Retina (tissue), 1 donor: Measurements from ENCODE around the gene UBAC1.
"Not testable (repeated sequence)": the region's sequence is repeated elsewhere in the genome, so short reads cannot be mapped to it uniquely, and the experiment has no call there.

ENCODE experiments used
- DNase-seq: peaks from one replicate; pipeline ENCODE4 v3.0.0-alpha.2; 2016

Gene UBAC1

DNA sequence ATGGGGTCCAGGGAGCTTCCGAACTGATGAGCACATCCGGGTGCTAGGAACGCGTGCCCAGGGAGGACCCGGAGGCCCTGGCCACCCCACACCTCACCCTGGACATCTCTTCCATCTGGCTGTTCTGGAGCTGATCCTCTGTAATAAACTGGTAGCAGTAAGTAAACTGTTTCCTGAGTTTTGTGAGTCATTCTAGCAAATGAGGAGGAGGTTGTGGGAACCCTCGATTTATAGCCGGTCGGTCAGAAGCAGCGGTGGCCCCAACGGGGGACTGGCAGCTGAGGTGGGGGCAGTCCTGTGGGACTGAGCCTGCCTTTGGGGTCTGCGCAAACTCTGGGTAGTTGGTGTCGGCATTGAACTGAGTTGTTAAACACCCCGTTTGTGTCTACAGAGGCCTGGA, 15.4 kb upstream of the UBAC1 start:
- no peak for DNase-seq

DNA sequence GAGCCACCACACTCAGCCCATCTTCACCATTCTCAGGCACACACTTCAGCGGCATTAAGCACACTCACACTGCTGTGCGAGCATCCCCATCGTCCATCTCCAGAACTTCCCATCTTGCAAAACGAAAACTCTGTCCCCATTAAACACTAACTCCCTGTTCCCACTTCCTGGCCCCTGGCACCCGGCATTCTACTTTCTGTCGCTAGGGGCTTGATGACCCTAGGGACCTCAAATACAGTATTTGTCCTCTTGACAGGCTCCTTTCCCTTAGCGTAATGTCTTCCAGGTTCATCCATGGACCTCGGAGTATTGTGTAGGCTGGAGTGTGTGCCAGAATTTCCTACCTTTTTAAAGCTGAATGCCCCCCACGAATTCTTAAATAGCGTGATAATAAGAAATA, 14.7 kb upstream of the UBAC1 start:
- DNase-seq = no peak

DNA sequence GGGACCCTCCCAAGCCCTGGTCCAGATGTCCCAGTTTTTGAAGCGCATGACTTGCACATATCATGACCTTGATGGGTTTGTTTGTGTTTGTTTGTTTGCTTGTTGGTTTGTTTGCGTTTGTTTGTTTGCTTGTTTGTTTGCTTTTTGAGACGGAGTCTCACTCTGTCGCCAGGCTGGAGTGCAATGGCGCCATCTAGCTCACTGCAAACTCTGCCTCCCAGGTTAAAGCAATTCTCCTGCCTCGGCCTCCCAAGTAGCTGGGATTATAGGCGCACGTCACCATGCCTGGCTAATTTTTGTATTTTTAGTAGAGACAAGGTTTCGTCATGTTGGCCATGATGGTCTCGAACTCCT, 13.0 kb upstream of the UBAC1 start:
- no peak for DNase-seq

DNA sequence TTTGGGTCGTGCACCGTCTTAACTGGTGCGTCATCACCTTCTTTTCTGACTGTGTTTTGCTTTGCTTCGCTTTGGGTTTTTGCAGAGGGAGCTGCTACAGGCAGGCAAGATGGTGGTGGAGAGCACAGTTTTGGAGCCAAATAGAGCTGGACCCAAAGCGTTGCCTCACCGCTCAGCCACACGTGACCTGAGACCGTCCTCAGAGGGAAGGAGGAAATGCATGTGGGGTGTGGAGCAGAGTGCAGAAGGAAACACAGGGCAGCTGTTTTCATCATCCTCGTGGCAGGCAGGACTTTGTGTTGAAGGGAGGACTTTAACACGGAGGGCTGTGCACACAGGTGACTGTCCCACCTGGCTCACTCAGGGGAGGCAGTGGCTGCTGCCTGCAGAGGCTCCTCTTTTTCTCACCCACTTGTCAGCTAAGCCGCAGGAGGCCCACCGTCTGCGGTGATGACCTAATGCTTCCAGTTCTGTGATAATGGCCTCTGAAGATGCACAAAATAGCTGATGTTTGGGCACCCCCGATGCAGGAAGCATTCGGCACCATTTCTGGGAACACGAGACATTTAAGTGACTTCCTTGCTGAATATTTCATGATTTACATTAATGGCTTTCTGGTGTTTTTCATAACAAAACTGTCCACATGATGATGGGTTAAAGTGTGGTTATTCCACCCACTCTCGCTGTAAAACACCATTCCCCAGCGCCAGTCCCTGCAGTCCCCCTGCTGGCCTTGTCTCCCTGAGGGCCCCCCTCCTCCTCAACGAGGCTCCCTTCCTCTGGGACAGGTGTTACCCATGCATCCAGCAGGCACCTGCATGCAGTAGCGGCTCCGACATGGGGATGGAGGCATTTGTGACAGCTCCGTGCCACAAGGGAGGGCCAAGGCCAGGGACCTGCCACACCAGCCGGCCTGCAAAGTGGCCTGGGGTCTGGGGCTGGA, 12.4 kb upstream of the UBAC1 start:
- no peak for DNase-seq

DNA sequence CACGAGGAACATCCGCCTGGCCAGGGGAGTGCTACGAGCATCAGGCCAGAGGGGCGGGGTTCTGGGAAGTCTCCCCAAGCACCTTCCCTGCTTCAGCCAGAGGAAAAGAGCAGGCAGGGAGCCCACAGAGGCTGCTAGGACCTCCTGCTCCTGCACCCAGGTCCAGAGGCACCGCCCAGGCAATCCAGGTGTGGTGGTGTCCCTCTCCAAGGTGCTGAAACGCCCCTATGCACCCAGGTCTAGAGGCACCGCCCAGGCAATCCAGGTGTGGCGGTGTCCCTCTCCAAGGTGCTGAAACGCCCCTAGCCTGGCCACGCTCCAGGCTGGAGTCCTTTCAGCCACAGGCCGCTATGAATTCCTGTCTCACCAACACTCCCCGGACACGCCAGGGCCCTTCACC, 10.7 kb upstream of the UBAC1 start:
- DNase-seq = no peak

DNA sequence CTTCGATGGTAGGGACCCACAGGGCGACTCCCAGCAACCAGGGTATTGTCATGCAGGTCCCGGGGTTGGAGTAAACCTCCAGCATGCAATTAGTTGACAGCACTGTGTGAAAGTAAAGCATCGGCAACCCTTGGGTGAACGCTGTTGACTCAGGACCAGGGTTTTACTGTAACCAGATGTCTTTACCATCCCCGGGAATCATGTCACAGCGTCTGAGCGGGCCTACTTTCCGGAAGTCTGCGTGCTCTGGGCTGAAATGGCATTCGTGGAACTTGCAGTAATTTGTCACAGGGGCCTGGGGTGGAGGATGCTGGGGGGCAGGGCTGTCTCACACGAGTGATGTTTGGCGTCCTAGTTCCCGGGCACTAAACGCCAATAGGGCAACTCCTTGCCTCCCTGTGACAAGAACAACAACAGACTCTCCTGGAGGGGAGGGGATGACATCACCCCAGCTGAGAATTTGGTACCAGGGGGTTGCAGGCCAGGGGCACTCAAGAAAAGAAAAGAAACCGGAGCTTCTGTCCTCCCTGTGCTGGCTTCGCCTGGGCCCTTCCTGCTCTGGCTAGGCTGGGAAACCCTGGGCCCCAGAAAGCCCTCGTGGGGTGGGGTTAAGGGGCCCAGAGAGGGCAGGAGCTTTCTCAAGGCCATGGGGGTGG, 10.1 kb upstream of the UBAC1 start:
- DNase-seq = no peak

DNA sequence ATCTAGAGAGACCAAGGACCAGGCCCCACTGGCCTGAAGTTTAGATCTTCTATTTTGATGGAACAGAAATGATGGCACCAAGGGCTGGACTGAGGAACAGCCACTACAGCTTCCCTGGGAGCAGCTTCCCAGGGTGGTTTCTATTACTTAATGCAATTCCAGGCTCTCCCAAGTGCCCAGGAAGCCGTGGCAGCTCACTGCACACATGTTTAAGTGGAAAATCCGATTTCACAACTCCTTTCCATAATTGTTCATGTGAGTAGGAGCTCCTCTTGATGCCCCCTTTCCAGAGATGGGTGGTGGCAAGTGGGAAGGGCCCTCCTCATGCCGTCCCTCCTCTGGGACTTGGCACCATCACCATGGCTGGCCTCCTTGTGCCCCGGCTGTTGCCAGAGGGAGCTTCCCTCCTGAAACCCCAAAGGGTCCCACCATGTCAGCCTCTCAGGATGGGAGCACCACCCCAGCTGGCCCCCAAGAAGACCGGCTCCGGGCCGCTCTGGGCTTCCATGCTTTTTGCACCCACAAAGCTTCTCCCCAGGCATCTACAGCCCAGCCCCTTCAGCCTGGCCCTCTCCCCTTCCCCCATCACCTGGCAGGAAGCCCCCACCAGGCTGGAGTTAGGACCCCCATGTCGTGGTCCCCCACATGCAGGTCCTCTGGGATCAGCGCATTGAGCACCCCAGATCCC, 9.1 kb upstream of the UBAC1 start:
- no peak for DNase-seq

DNA sequence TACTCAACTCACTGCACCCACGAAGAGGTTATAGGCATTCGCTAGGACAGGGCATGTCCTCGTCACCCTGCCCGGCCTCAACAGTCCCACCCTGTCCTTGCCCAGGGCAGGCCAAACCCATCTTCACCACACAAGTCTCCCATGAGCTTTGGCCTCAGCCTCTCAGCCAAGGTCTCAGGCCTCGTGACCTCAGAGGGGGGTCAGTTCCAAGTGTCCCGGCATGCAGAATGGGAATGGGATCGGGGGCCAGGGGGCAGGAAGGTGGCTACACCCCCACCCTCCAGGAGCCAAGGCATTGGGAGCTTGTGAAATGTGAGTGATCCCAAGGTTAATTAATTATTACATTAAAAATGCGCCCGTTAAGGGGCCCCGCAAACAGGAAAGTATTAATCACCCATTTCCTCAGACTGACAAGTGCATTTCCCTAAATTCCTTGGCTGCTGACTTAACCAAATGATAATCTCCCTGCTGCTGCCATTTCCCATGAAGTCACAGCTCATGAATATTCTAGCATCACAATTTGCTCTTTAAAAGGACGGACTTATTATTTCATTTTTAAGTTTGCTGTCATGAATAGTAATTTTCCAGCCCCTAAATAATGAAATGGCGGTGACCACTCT, 8.0 kb upstream of the UBAC1 start:
- DNase-seq = no peak

DNA sequence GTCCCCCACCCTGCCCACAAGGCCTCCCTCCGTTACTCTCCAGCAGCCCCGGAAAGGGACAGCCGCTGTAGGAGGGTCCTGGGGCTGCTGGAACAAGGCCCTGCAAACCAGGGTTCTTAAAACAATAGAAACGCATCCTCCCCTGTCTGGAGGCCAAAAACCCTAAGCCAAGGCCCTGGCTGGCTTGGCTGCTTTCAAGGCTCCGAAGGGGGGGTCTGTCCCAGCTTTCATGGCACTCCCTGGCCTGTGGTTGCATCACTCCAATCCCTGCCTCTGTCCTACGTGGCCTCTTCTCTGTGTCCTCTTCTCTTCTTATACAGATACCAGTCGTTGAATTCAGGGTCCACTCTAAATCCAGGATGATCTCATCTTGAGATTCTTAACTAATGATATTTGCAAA, 7.4 kb upstream of the UBAC1 start:
- no peak for DNase-seq

DNA sequence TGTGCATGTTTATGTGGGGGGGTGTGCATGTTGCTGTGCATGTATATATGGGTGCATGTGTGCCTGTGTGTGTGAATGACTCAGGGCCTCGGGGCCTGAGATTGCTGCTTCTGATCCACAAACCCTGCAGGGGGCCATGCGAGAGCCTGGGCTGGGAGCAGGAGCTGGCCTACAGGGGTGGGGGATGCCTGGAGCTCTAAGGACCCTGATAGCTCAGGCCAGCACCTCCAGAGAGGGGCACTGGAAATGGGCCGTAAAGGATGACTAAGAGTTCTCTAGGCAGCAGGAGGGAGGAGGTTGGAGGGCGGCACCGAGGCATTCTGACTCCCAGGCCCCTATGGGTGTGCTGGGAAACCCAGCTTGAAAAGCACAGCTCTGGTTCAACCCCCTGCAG, 6.9 kb upstream of the UBAC1 start:
- no peak for DNase-seq

DNA sequence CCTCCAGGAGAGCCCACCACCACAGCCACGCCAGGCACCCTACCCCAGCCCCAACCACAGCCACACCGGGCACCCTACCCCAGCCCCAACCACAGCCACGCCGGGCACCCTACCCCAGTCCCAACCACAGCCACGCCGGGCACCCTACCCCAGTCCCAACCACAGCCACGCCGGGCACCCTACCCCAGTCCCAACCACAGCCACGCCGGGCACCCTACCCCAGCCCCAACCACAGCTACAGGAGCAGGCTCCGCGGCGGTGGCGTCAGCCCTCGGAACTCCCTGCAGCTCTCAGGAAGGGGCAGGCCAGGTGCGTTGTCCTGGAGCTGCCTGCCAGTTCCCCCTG, 5.7 kb upstream of the UBAC1 start:
- DNase-seq = not testable (repeated sequence)

DNA sequence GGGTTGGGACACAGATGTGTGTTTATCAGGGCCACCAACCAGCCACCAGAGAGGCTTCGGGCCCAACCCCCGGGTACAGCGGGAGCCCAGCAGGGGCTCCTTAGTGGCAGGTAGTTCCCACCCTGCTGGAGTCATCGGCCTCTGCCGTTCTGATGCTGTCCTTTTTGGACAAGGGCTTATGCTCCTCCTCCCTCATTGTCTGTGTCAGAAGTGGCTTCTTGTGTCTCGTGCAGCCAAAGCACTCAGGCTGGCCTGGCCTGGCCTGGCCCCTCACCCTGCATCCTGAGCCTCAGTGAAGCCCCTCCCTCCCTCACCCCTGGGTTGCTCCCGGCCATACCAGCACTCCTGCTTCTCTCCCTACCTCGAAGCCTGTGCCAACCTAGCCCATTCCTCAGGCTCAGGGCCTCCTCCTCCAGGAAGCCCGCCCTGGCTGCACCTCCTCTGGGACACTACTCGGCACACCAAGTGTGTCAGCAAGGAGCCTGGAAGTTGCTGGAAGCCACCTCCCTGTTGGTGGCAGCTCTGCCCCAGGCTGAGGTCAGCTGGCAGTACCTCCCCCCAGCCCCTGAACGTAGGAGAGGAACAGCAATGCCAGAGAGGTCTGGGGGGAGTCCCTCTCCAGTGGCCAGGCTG, 4.1 kb upstream of the UBAC1 start:
- DNase-seq = no peak

DNA sequence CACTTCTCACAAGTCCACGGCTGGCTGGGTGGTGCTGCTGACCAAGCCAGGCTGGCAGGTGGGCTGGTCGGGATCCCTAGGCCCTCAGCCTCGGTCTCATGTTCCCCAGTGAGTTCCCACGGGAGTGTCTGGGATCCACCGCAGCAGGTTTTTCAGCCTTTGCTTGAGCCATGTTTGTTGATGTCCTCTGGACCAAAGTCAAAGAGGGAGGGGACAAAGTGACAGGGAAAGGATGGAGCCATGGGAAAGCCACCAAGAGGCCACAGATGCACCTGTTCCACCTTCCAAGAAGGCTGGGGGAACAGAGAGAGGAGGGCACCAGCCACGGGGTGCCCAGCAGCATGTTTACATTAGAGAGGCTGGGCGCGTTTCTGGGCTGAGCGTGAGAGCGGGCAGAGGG, 2.8 kb upstream of the UBAC1 start:
- DNase-seq = no peak

DNA sequence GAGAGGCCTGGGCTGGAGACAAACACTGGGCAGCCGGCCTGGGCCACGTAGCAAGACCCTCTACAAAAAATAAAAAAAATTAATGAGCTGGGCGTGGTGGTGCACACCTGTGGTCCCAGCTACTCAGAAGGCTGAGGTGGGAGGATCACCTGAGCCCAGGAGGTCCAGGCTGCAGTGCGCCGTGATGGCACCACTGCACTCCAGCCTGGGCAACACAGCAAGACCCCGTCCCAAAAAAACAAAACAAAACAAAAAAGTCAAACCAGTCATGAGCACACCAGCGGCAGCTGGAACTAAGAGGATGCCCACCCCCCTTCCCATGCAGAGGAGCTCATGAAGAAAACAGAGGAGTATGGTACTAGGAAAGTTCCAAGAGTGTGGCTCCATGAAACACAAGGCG, 2.2 kb upstream of the UBAC1 start:
- no peak for DNase-seq

DNA sequence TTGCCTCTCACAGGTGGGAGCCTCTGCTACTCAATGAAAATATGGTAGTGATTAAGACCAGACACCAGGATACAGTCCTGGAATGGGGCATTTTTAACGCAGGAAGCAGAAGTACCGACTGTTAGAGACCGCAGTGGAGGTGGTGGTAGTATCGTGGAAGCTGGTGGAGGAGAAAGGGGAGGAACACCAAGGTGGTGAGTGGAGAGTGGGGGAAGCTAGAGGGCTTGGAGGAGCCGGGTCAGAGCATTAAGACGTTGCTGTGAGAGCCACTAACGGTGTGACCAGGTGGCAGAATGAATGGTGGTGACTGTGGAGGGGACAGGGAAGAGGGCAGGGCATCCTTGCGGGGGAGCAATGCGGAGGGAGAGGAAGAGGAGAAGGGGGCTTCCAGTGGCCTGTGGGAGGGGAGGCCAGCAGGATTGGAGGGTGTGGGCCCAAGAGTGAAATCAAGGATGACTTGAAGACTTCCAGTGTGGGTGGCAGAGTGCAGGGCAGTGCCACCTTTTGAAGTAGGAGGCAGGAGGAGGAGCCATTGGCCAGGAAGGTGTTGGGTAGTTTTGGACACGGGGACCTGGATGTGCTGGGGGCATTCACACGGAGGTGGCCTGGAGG, 1.6 kb upstream of the UBAC1 start:
- DNase-seq = no peak

DNA sequence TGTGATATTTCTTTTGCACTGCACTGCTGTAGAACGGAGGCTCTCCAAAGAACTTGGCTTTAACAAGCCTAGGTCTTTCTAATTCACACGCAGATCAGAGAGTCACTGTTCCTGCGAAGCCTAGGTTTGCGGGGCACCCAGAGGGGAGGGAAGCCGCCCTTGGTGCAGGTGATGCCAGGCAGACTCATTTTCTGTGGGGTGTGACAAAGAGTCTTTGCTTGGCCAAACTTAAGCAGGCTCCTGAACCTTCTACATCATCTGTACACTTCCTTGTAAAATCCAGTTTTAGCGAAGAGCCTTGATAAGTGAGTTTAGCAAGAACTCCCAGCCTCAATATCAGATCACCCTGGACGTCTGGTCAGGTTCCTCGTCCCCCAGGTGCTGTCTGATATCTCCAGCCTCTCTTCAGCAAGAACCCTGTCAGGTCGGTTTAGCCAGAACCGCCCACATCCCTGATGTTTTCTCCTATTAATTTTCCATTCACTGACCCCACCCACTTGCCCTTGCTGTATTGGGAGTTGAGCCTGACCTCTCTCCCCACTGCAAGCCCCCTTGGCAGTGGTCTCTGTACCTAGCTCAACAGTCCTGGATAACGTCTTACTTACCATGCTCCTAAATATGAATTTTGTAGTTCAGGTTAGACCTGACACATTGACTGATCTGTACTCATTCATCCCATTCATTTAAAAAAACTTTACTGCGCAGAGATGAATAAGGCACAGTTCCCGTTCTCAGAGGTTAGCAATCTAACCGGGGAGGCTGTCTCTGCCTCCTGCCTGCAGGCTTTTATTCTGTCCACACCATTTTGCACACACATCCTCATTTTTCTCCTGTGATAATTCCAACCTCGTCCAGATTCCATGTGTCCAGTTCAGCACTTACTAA, 880 bp upstream of the UBAC1 start:
- no peak for DNase-seq

DNA sequence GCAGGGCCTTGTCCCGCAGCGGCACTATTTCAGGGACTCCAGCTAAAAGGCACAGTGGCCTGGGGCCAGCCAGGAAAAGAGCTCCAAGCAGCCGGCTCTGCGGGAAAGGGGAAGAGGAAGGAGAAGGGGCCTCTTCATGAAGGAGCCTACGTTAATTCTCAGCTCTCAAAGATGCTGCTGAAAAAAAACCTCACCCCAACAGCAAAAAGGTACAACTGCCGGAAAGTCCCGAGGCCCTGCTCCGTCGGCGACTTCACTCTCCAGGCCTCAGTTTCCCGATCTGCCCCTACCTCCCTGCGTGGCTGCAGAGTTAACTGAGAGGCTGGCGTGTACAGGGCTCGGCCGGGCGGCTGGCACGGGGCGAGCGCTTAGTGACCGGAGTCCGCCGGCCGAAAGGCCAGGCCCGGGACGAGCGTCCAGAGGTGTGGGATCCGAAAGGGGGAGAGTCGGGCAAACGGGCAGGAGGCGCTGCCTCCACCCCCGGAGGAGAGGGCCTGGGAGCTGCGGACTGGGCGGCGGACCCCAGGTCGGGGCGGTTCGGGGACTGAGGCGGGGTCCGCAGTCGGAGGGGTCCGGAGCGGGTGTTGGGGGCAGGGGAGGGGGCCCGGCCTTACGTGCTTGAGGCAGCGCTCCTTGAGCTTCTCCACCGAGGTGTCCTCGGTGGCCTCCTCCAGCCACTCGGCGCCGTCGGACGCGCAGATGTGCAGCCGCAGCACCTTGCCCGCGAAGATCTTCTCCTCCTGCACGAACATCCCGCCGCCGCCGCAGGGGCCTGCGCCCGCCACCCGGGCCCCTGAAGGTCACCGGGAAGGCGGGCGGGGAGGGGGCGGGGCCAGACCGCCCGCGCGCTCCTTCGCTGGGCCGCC, 529 bp downstream of the UBAC1 start:
- peak; percentile 45 for DNase-seq

DNA sequence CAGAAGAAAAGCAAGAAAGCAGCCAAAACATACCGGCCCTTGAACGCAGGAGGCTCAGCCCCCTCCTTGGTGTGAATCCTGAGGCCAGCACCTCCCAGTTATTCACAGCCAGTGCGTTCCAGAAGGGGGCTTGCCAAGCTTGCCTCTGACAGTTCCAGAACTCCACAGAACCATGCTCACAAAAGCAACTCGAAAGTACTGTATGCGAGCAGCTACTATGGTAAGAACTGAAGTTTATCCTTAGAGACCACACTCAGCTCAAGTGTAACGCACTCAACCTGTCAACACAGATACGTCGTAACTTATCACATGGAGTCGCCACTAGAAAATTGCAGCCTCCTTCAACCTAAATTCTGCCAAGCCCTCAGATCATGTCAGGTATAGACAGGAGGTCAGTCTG, 1.4 kb downstream of the UBAC1 start:
- no peak for DNase-seq

DNA sequence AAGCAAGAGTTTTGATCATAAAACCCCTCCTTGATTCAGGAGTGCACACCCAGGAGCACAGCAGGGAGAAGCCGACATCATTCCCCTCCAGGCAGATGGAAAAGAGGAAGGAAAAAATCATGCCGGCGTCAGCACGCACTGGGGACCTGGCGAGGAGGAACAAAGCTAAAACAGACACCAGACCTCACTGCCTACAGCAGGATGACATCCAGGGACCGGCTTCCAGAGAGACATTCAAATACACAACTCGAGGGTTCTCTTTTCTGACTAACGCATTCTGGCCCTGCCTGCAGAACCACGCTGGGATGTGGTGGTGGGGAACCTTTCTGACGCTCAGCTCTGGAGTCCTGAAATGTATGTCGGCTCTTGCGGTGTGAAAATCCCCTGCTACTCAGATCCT, 2.7 kb downstream of the UBAC1 start:
- DNase-seq = no peak

DNA sequence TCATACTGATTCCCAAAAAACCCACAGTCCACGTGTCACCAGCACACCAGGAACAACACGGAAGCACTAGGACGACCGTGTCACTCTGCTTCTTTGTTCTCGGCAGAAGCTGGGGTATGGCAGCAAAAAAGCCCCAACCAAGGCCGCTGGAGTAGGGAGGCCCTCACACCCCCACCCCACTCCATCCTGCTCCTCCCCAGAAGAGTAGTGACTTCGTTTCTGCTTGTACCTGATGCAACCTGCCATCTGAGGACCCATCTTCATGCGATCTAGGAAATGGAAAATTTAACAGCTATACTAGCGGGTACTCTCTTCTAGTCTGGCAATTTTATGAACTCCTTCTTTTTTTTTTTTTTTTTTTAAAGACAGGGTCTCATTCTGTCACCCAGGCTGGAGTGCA, 3.7 kb downstream of the UBAC1 start:
- DNase-seq = no peak

DNA sequence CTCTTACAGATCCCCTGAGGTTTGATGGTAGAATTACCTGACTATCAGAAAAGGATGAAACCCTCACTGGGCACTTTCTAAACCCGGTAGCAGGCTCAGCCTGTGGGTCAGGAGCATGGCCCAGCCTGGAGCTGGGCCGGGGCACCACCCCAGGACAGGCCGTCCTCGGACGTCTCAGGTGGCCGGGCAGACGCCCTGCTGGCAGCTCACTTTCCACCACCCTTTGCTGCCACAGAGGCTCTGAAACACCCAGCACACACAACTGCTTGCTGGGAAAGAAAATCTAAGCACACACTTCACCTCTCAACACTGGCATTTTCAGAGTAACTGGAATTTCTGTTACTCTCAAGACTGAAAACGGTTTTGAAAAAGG, 4.4 kb downstream of the UBAC1 start:
- no peak for DNase-seq
